GM12864 (cell line): ENCODE results near the gene RNASET2.

ENCODE experiments used
- DNase-seq: peaks from one replicate; pipeline ENCODE4 v3.0.0-alpha.2; 2011; ENCODE audit warnings: low read depth
- H3K4me3 ChIP-seq: 2 replicates; pipeline ENCODE4 v1.5.1; 2011; ENCODE audit warnings: mild to moderate bottlenecking, low read depth, low read length, control low read depth
- TF ChIP-seq, protein P1 (sequence below): IDR thresholded peaks from 2 replicates; pipeline ENCODE4 v1.5.1; 2011; ENCODE audit warnings: low read depth, mild to moderate bottlenecking, moderate library complexity, low read length, control low read depth, inconsistent platforms; ENCODE audit errors: missing control alignments

Gene RNASET2

DNA sequence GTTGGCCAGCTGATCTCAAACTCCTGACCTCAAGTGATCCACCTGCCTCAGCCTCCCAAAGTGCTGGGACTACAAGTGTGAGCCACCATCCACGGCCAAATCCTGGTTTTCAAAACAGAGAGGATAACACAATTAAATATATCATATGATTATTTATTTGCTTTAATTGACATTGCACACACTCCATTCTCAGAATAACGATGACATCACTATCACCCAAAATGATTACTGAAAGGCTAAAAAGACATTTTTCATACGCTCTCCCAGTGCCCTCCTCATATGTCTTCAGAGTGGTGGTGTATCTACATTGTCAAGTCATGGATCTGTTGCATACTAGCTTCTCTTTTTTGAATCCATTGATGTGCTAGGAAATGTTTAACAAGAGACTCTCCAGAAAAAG, 24.4 kb upstream of the RNASET2 start:
- TF ChIP-seq, protein P1, sequence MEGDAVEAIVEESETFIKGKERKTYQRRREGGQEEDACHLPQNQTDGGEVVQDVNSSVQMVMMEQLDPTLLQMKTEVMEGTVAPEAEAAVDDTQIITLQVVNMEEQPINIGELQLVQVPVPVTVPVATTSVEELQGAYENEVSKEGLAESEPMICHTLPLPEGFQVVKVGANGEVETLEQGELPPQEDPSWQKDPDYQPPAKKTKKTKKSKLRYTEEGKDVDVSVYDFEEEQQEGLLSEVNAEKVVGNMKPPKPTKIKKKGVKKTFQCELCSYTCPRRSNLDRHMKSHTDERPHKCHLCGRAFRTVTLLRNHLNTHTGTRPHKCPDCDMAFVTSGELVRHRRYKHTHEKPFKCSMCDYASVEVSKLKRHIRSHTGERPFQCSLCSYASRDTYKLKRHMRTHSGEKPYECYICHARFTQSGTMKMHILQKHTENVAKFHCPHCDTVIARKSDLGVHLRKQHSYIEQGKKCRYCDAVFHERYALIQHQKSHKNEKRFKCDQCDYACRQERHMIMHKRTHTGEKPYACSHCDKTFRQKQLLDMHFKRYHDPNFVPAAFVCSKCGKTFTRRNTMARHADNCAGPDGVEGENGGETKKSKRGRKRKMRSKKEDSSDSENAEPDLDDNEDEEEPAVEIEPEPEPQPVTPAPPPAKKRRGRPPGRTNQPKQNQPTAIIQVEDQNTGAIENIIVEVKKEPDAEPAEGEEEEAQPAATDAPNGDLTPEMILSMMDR = no peak
- H3K4me3 ChIP-seq = no peak overlapping the region
- no peak for DNase-seq

DNA sequence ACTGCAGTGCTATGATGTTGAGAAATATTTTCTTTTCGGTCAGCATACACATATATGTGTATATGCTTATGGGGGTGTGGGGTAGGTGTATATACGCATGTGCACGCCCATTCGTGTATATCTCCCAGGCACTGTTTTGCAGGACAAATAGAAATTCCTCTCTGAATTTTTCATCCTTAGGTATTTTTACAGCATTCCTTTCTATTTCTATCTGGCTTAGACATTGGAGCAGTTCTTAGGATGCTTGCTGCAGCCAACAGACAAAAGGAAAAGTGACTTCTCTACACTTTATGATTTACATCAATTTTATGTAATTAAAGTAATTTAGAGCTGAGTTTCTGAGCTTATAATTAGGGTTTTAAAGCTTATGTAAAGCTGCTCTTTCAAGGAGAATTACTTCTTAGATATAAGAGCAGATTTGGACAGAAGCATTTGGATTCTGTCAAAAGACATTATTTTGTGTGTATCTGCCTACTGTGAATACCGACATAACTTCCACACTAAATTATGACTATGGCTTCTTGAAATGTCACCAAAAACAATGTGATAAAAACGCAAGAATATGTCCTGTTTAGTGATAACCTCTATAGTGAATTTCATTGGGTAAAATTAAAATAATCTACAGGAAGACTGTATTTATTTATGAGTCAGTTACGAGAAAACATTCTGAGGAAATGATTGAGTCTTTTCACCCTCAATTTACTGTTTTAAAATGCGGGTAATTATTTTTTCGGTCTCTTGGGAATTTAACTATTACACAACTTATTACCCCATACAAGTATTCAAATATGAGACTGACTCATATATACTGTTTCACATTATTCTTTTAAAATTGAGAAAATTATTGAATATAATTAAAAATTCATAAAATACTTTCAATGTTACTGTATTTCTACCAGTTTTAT, 21.5 kb upstream of the RNASET2 start:
- DNase-seq = no peak
- H3K4me3 ChIP-seq = no peak overlapping the region
- TF ChIP-seq, protein P1 = no peak

DNA sequence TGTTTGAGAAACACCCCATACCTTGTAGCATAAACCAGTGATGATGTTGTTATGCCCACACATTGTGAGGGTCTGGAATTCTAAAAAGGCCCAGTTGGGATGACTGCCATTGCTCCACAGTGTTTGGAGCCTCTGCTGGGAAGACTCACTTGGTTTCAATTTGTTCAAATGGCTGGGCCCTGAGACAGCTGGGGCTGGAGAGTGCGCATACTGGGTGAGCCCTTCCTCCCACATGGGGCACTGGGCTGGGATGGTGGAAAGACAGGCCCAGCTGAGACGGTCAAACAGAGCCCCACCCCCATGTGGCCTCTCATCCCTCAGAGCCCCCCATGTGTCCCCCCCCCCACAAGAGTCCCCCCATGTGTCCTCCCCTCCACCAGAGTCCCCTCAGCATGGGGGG, 20.3 kb upstream of the RNASET2 start:
- no peak overlapping the region for H3K4me3 ChIP-seq
- no peak for DNase-seq
- TF ChIP-seq, protein P1 = no peak

DNA sequence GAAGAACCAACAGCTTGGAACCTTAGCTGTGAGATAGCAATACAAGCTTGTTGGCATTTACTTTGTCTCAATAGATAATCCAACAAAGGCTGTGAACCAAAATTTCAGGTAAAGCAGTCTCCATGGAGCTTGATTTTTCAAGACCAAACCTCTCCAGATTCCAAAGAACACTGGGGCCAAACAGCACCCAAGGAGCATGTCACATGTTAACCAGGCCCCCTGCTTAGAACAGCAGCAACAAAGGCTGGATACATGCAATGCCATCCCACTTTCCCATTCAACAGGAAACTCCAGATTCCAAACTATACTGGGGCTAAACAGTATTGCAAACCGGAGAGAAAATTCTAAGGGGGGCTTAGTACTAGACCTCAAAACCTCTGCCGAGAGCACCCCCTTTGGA, 15.8 kb upstream of the RNASET2 start:
- DNase-seq = no peak
- no peak overlapping the region for H3K4me3 ChIP-seq
- TF ChIP-seq, protein P1 = no peak

DNA sequence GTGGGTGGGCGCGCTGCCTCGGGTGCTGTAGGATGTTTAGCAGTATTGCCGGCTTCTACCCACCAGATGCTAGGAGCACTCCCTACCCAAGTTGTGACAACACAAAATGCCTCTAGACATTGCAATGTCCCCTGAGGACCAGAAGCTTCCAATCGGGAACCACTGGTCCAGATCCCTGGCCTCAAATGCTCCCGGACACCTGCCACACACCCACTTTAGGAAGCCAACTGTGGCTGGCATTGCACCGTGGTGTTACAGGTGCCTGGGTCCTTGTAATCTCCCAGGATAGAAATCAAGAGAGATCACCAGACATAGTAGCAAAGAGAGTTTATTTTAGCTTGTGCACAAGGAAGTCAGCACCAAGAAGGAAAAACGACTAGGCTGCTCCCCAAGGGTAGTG, 14.9 kb upstream of the RNASET2 start:
- no peak for DNase-seq
- TF ChIP-seq, protein P1 = no peak
- no peak overlapping the region for H3K4me3 ChIP-seq

DNA sequence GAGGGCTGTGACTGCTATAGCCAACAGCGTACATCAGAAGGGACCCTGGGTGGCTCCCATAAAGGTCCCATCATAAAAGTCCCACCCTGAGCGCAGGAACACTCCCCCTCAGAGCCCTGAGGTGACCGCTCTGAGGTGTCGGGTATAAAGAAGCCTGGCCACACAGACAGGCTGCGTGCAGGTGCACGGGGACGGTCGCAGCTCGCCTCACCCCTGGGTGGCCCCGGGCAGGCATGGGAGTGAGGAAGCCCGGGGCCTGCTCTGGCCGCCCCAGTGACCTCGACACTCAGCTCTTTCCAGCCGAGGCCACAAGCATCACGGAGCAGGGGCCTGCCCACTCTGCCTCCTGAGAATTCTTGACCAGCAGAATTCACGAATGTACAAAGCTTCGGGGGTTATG, 14.4 kb upstream of the RNASET2 start:
- DNase-seq = no peak
- H3K4me3 ChIP-seq = no peak overlapping the region
- TF ChIP-seq, protein P1 = no peak

DNA sequence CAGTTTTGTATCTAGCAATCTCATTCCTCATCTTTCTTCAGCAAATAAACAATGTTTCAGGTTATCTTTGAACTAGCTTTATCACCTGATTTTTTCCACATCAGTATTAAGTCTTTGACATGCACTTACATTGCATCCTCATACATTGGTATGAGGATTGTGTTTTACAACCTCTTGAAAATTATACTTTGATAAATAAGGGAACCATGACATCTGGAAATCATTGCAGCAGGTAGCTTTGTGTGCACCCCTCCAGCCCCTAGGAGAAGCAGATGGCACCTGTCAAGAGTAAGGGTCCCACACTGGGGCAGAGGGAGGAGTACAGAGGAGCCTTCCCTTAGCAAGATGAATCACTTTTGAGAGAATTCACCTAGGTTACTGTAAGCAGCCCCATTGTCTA, 13.7 kb upstream of the RNASET2 start:
- TF ChIP-seq, protein P1 = no peak
- no peak overlapping the region for H3K4me3 ChIP-seq

More for the DNA sequence above, 13.7 kb upstream of the RNASET2 start:
- DNase-seq = no peak
